Mesothelial cell of epicardium (in vitro differentiated cells): ENCODE results near the gene IL36G. TPM values are rescaled to one million over a fixed set of nuclear protein-coding genes. Genes with fewer than 3 reads are reported as not detected.
"Not testable (repeated sequence)": the region's sequence is repeated elsewhere in the genome, so short reads cannot be mapped to it uniquely, and the experiment has no call there.

Experiments
- DNase-seq, 2 experiments: peaks; one replicate each; pipeline ENCODE4 v3.0.0; 2021; ENCODE audit warnings: low spot score in 2 of 2; ENCODE audit not compliant: unreplicated experiment in 2 of 2
- H3K27ac Mint-ChIP-seq: 2 replicates; pipeline ENCODE4 v1.8.0; 2021; ENCODE audit warnings: mixed read lengths
- H3K27me3 Mint-ChIP-seq: 2 replicates; pipeline ENCODE4 v1.8.0; 2021; ENCODE audit warnings: low read depth, mixed read lengths
- H3K36me3 Mint-ChIP-seq: 2 replicates; pipeline ENCODE4 v1.8.0; 2021; ENCODE audit warnings: mixed read lengths
- H3K4me1 Mint-ChIP-seq: 2 replicates; pipeline ENCODE4 v1.8.0; 2021; ENCODE audit warnings: mixed read lengths
- H3K4me3 Mint-ChIP-seq: 2 replicates; pipeline ENCODE4 v1.8.0; 2021; ENCODE audit warnings: mild to moderate bottlenecking, moderate library complexity, mixed read lengths
- H3K9me3 Mint-ChIP-seq: 2 replicates; pipeline ENCODE4 v1.8.0; 2021; ENCODE audit warnings: mixed read lengths
- CTCF ChIP-seq: fragments of 200-600 bp; sonication (generic); IDR thresholded peaks from one replicate; pipeline ENCODE4 v1.5.0; 2021; ENCODE audit warnings: antibody characterized with exemption; ENCODE audit not compliant: unreplicated experiment
- total RNA-seq: library from RNA; stranded (reverse); gene quantifications from 3 replicates; pipeline ENCODE4 v1.2.1, GENCODE V29; 2021

IL36G gene
- not detected in 3 replicates for total RNA-seq

- Mint-ChIP-seq H3K9me3 (no peaks in the 10 kb centered on the region), H3K4me1 (no peaks in the 10 kb centered on the region), H3K27ac (no peak within 1 kb of the TSS), H3K36me3 (no peaks in the 10 kb centered on the region), H3K4me3 (no peak within 1 kb of the TSS), H3K27me3 (peaks cover 52% of the 10 kb centered on the region)
- TF ChIP-seq CTCF: no peak
- DNase-seq: no peak
Measured at GRCh38 chr2:112977559-112978056, at the start of gene IL36G. TSS of gene IL36G (plus strand) at chr2:112978006. CDS start at chr2:112978639, 633 bp downstream.

- peaks cover 18% of the 10 kb centered on the region for H3K27me3 Mint-ChIP-seq
- H3K27ac Mint-ChIP-seq: no peak overlapping the region
- no peak for TF ChIP-seq CTCF
- no peaks in the 10 kb centered on the region for H3K4me1 Mint-ChIP-seq
- no peak overlapping the region for H3K4me3 Mint-ChIP-seq
- no peak for DNase-seq
- no peaks in the 10 kb centered on the region for H3K36me3 Mint-ChIP-seq
- no peaks in the 10 kb centered on the region for H3K9me3 Mint-ChIP-seq
Measured at GRCh38 chr2:112933261-112933660, 44.5 kb upstream of the IL36G start.

GRCh38 chr2:112934117-112934516 lies 43.7 kb upstream of the IL36G start:
- H3K4me3 Mint-ChIP-seq, H3K27ac Mint-ChIP-seq, H3K4me1 Mint-ChIP-seq, DNase-seq, H3K9me3 Mint-ChIP-seq, H3K36me3 Mint-ChIP-seq: not testable (repeated sequence)
- H3K27me3 Mint-ChIP-seq: peaks cover 26% of the 10 kb centered on the region

GRCh38 chr2:112936927-112937232 lies 40.9 kb upstream of the IL36G start:
- no peaks in the 10 kb centered on the region for H3K9me3 Mint-ChIP-seq
- H3K27me3 Mint-ChIP-seq: peaks cover 34% of the 10 kb centered on the region
- no peak overlapping the region for H3K4me3 Mint-ChIP-seq
- H3K27ac Mint-ChIP-seq: no peak overlapping the region
- H3K4me1 Mint-ChIP-seq: no peaks in the 10 kb centered on the region
- H3K36me3 Mint-ChIP-seq: no peaks in the 10 kb centered on the region
- no peak for DNase-seq
- TF ChIP-seq CTCF: no peak

GRCh38 chr2:112938904-112939303 lies 38.9 kb upstream of the IL36G start:
- no peak overlapping the region for H3K4me3 Mint-ChIP-seq

GRCh38 chr2:112939425-112939824 lies 38.4 kb upstream of the IL36G start:
- no peak for TF ChIP-seq CTCF

More at GRCh38 chr2:112938904-112939303, 38.9 kb upstream of the IL36G start:
- Mint-ChIP-seq H3K36me3 (no peaks in the 10 kb centered on the region), H3K27me3 (peaks cover 36% of the 10 kb centered on the region), H3K9me3 (no peaks in the 10 kb centered on the region), H3K27ac (no peak overlapping the region), H3K4me1 (no peaks in the 10 kb centered on the region)
- TF ChIP-seq CTCF: no peak
- no peak for DNase-seq

More at GRCh38 chr2:112939425-112939824, 38.4 kb upstream of the IL36G start:
- no peak overlapping the region for H3K27ac Mint-ChIP-seq
- no peak for DNase-seq
- no peaks in the 10 kb centered on the region for H3K9me3 Mint-ChIP-seq
- no peak overlapping the region for H3K4me3 Mint-ChIP-seq
- no peaks in the 10 kb centered on the region for H3K36me3 Mint-ChIP-seq
- no peaks in the 10 kb centered on the region for H3K4me1 Mint-ChIP-seq
- H3K27me3 Mint-ChIP-seq: peaks cover 36% of the 10 kb centered on the region
